Neutrophil (primary cell): ENCODE data around the gene HHAT.

Experiments
- H3K27ac ChIP-seq: fragments of 200-600 bp; sonication (generic); 2 replicates; pipeline ENCODE4 v1.5.1; 2016; ENCODE audit warnings: mild to moderate bottlenecking, moderate library complexity
- H3K27me3 ChIP-seq: fragments of 200-600 bp; sonication (generic); 2 replicates; pipeline ENCODE4 v1.6.0; 2016; ENCODE audit warnings: mild to moderate bottlenecking
- H3K36me3 ChIP-seq: fragments of 200-600 bp; sonication (generic); 2 replicates; pipeline ENCODE4 v1.5.1; 2017
- H3K4me1 ChIP-seq, 2 experiments: fragments of 200-600 bp in 1 of 2; sonication (generic) in 1 of 2; 1 replicate in 1 of 2; 2 replicates in 1 of 2; pipeline versions ENCODE4 v1.5.1 to v1.6.1; 2013 to 2016; ENCODE audit warnings: low read depth in 1 of 2, low read length in 1 of 2, mild to moderate bottlenecking in 1 of 2, moderate library complexity in 1 of 2; ENCODE audit not compliant: control insufficient read depth in 1 of 2, insufficient read depth in 1 of 2
- H3K4me3 ChIP-seq, 2 experiments: fragments of 200-600 bp in 1 of 2; sonication (generic) in 1 of 2; 1 replicate in 1 of 2; 2 replicates in 1 of 2; pipeline ENCODE4 v1.5.1; 2013 to 2016; ENCODE audit warnings: low read depth in 1 of 2, low read length in 1 of 2, mild to moderate bottlenecking in 1 of 2, moderate library complexity in 1 of 2
- H3K9me3 ChIP-seq: fragments of 200-600 bp; sonication (generic); 2 replicates; pipeline ENCODE4 v1.5.1; 2016
- TF ChIP-seq, protein P1 (sequence below): fragments of 200-600 bp; sonication (generic); IDR thresholded peaks from 2 replicates; pipeline ENCODE4 v1.5.1; 2016; ENCODE audit warnings: antibody characterized with exemption

The HHAT gene

DNA sequence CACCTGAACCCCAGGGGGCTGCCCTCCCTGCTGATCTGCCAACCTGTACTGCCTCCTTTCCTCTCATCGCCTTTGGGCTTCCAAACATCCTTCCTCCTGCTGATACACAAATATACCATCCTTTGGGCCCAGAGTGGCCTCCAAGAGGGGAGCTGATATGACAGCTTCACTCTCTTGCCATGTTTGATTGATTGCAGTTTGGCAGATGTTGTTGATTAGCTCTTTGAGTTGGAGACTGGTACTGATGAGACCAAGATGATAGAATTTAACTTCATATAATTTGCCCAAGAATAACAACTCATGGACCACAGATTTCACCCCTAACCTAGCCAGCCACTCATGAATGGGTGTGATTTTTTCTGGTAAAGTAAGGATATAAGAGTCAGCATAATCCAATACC is 227.8 kb downstream of the HHAT start:
- H3K4me3 ChIP-seq: no peak overlapping the region
- TF ChIP-seq, protein P1, sequence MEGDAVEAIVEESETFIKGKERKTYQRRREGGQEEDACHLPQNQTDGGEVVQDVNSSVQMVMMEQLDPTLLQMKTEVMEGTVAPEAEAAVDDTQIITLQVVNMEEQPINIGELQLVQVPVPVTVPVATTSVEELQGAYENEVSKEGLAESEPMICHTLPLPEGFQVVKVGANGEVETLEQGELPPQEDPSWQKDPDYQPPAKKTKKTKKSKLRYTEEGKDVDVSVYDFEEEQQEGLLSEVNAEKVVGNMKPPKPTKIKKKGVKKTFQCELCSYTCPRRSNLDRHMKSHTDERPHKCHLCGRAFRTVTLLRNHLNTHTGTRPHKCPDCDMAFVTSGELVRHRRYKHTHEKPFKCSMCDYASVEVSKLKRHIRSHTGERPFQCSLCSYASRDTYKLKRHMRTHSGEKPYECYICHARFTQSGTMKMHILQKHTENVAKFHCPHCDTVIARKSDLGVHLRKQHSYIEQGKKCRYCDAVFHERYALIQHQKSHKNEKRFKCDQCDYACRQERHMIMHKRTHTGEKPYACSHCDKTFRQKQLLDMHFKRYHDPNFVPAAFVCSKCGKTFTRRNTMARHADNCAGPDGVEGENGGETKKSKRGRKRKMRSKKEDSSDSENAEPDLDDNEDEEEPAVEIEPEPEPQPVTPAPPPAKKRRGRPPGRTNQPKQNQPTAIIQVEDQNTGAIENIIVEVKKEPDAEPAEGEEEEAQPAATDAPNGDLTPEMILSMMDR: no peak
- H3K4me1 ChIP-seq: no peaks in the 10 kb centered on the region

DNA sequence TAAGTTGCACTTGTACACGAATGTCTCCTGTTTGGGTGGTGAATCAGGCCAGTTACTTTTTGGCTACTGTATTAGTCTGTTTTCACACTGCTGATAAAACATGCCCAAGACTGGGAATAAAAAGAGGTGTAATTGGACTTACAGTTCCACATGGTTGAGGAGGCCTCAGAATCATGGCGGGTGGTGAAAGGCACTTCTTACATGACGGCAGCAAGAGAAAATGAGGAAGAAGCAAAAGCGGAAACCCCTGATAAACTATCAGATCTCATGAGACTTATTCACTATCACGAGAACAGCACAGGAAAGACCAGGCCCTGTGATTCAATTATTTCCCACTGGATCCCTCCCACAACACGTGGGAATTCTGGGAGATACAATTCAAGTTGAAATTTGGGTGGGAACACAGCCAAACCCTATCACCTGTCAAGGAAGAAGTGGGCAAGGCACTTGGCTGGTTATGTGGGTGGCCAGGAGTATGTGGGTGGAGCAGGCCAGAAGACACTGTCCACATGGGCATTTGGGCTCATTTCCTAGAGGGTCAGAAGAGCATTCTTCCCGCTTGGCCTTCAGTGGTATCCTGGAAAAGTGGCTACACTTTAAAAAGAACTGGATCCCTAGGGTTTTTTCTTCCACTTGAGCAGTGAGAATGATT is 228.8 kb downstream of the HHAT start:
- TF ChIP-seq, protein P1: no peak
- no peaks in the 10 kb centered on the region for H3K9me3 ChIP-seq
- no peak overlapping the region for H3K27ac ChIP-seq
- H3K36me3 ChIP-seq: no peaks in the 10 kb centered on the region
- no peaks in the 10 kb centered on the region for H3K27me3 ChIP-seq
- no peaks in the 10 kb centered on the region for H3K4me1 ChIP-seq
- H3K4me3 ChIP-seq: no peak overlapping the region

More for the DNA sequence above, 227.8 kb downstream of the HHAT start:
- H3K27ac ChIP-seq: no peak overlapping the region
- H3K27me3 ChIP-seq: no peaks in the 10 kb centered on the region
- no peaks in the 10 kb centered on the region for H3K36me3 ChIP-seq
- H3K9me3 ChIP-seq: no peaks in the 10 kb centered on the region

DNA sequence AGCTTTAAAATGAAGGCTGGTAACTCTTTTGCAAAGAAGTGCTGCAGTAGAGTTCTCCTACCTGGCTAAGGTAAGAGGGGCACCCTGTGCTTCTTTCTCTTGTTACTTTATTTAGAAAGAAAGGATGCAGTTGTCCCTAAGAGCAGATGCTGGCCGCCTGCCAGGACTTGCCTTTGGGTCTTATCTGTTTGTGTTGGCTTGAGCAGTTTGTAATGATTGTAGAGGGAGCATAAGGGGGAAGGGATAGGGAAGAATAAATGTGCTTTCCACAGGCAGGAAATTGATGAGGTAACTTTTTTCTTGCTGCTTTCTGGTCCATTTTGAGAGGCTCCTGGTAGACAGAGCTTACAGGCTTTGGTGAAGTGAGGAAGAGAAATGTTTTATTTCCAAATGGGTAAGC is 229.6 kb downstream of the HHAT start:
- Histone ChIP-seq H3K27ac (no peak overlapping the region), H3K36me3 (no peaks in the 10 kb centered on the region), H3K27me3 (no peaks in the 10 kb centered on the region), H3K4me3 (no peak overlapping the region), H3K4me1 (no peaks in the 10 kb centered on the region), H3K9me3 (no peaks in the 10 kb centered on the region)
- TF ChIP-seq, protein P1: no peak

DNA sequence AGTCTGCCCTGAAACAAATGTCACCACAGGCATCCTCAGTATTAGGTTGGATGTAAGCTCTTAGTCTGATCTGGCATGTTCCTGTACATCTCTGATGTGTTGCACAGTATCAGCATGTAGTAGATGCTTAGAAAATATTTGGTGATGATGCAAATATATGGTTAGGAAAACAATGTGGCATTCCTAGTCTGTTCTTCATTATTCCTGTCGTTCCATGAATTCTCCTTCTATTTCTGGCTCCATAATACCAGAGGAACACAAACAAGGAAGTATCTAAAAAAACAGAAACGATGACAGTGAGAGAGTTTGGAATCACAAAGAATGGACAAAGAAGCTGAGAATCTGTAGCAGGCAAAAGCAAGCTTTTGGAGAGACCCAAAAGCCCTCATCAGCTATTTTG is 236.6 kb downstream of the HHAT start:
- H3K9me3 ChIP-seq: no peaks in the 10 kb centered on the region

DNA sequence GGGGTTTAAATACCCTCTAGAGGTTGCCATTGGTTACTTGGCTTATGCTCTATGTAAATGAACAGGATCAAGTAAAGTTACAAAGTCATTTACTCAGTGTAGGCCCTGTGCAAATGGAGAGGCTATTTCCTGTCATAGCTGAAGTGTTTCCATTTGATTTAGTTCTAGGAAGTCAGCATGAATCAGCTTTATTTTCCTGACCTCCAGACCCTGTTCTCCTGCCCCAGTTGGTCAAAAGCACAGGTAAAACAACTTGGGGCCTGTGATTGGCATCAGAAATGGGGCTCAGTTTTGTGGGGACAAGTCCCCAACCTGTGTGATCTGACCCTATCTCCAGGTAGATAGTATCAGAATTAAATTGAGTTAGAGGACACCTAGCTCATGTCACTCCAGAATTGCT is 239.9 kb downstream of the HHAT start:
- no peaks in the 10 kb centered on the region for H3K9me3 ChIP-seq

More for the DNA sequence above, 236.6 kb downstream of the HHAT start:
- Histone ChIP-seq H3K27me3 (no peaks in the 10 kb centered on the region), H3K4me3 (no peak overlapping the region), H3K27ac (no peak overlapping the region), H3K36me3 (no peaks in the 10 kb centered on the region), H3K4me1 (no peaks in the 10 kb centered on the region)
- TF ChIP-seq, protein P1: no peak

More for the DNA sequence above, 239.9 kb downstream of the HHAT start:
- Histone ChIP-seq H3K27ac (no peak overlapping the region), H3K27me3 (no peaks in the 10 kb centered on the region), H3K36me3 (no peaks in the 10 kb centered on the region), H3K4me3 (no peak overlapping the region), H3K4me1 (no peaks in the 10 kb centered on the region)
- TF ChIP-seq, protein P1: no peak
